C4-2B (cell line): ENCODE data around the gene DTNA.
A peak's percentile ranks its signal among the peaks of the same experiment; 100 is the strongest.

ENCODE experiments used
- H3K27ac ChIP-seq: fragments of 450-650 bp; 2 replicates; pipeline ENCODE4 v1.5.1; 2017
- ZFX ChIP-seq: fragments of 450-650 bp; IDR thresholded peaks from 2 replicates; pipeline ENCODE4 v1.6.1; 2017
- TF ChIP-seq, protein P1 (sequence below): fragments of 450-650 bp; conservative IDR thresholded peaks from 2 replicates; pipeline ENCODE4 v1.5.1; 2017; ENCODE audit warnings: mild to moderate bottlenecking

Gene DTNA

GRCh38 chr18:34808389-34808788 is 98.3 kb downstream of the DTNA start:
- H3K27ac ChIP-seq, result no peak overlapping the region
- TF ChIP-seq, protein P1, sequence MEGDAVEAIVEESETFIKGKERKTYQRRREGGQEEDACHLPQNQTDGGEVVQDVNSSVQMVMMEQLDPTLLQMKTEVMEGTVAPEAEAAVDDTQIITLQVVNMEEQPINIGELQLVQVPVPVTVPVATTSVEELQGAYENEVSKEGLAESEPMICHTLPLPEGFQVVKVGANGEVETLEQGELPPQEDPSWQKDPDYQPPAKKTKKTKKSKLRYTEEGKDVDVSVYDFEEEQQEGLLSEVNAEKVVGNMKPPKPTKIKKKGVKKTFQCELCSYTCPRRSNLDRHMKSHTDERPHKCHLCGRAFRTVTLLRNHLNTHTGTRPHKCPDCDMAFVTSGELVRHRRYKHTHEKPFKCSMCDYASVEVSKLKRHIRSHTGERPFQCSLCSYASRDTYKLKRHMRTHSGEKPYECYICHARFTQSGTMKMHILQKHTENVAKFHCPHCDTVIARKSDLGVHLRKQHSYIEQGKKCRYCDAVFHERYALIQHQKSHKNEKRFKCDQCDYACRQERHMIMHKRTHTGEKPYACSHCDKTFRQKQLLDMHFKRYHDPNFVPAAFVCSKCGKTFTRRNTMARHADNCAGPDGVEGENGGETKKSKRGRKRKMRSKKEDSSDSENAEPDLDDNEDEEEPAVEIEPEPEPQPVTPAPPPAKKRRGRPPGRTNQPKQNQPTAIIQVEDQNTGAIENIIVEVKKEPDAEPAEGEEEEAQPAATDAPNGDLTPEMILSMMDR, result no peak
- TF ChIP-seq ZFX, result no peak

- no peak for TF ChIP-seq ZFX
- TF ChIP-seq, protein P1, result peak; percentile 53
- no peak overlapping the region for H3K27ac ChIP-seq
These were observed 99.5 kb downstream of the DTNA start for GRCh38 chr18:34809451-34810072.

GRCh38 chr18:34816183-34816582 is 106.1 kb downstream of the DTNA start:
- no peak for TF ChIP-seq ZFX
- H3K27ac ChIP-seq, result no peak overlapping the region

DNA sequence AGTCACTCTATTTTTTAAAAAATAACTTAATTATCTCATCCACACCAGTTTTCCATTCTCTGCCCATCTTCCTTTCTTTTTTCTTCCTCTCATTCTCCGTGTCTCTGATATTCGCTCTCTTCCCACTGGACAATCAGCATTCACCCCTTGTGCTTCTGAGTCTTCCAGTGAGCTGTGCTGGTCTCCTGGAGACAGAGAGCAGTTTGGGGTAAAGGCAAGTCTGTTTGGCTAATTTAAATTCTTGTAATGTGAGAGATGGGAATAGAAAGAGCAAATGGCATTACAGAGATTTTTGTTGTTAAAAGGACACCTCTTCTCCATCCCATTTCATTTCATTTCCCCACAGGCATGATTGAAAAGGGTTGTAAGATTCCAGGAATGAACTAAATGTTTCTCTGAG is 107.5 kb downstream of the DTNA start:
- H3K27ac ChIP-seq, result no peak overlapping the region
- no peak for TF ChIP-seq ZFX
- TF ChIP-seq, protein P1, result no peak

GRCh38 chr18:34818064-34818463 is 108.0 kb downstream of the DTNA start:
- no peak overlapping the region for H3K27ac ChIP-seq
- TF ChIP-seq, protein P1, result no peak
- no peak for TF ChIP-seq ZFX

GRCh38 chr18:34820360-34821065 is 110.4 kb downstream of the DTNA start:
- H3K27ac ChIP-seq, result no peak overlapping the region
- no peak for TF ChIP-seq ZFX
- TF ChIP-seq, protein P1, result no peak

GRCh38 chr18:34821669-34822210 is 111.6 kb downstream of the DTNA start:
- H3K27ac ChIP-seq, result no peak overlapping the region
- no peak for TF ChIP-seq ZFX
- TF ChIP-seq, protein P1, result no peak; the same call in 1 of the 2 replicates
